Endothelial cell of umbilical vein (primary cell): ENCODE results near the gene BABAM2. TPM values are rescaled to one million over a fixed set of nuclear protein-coding genes. Genes with fewer than 3 reads are reported as not detected.
A peak's percentile ranks its signal among the peaks of the same experiment; 100 is the strongest.

ENCODE experiments used
- BruUV-seq: library from RNA; stranded (reverse); fragments of 400-500 nt; replicated peaks from 2 replicates; lab custom pipeline; 2021; lab: Mats Ljungman, UMichigan
- CTCF ChIA-PET: fragments of 300-600, 350-600 bp; sonication (Branson Sonifier 250); formaldehyde crosslinking; loops from one replicate; lab custom pipeline; 2021; ENCODE audit warnings: antibody characterized with exemption, inconsistent platforms; lab: Charles Lee
- POLR2A ChIA-PET: fragments of 300-600, 350-600 bp; sonication (Branson Sonifier 250); formaldehyde crosslinking; loops from one replicate; lab custom pipeline; 2021; ENCODE audit warnings: antibody characterized with exemption, inconsistent platforms; lab: Charles Lee
- DNase-seq: peaks from one replicate; pipeline ENCODE4 v3.0.0-alpha.2; 2011; ENCODE audit warnings: low read depth, low spot score
- FAIRE-seq: peaks from 2 replicates; lab custom pipeline; 2011; peaks lifted over from hg19 to GRCh38; lab: Jason Lieb, UNC
- H2AFZ ChIP-seq: 2 replicates; pipeline ENCODE4 v1.6.0; 2012; ENCODE audit warnings: low read depth, low read length, control low read depth, inconsistent platforms
- H3K27ac ChIP-seq: 2 replicates; pipeline ENCODE4 v1.5.1; 2011; ENCODE audit warnings: low read depth, mild to moderate bottlenecking, control low read depth, low read length, moderate library complexity; ENCODE audit not compliant: insufficient read depth
- H3K27me3 ChIP-seq, 2 experiments: 2 replicates each; pipeline versions ENCODE4 v1.6.0 to v1.6.1; 2011; ENCODE audit warnings: low read length in 2 of 2, mixed read lengths in 1 of 2; ENCODE audit not compliant: control insufficient read depth in 2 of 2, insufficient read depth in 2 of 2
- H3K36me3 ChIP-seq, 2 experiments: 2 replicates in 1 of 2; 3 replicates in 1 of 2; pipeline ENCODE4 v1.5.1; 2011; ENCODE audit warnings: low read length in 2 of 2, mild to moderate bottlenecking in 1 of 2, moderate library complexity in 1 of 2; ENCODE audit not compliant: control insufficient read depth in 2 of 2, insufficient read depth in 2 of 2; ENCODE audit errors: extremely low read depth in 1 of 2
- H3K4me1 ChIP-seq: 3 replicates; pipeline ENCODE4 v1.5.1; 2011; ENCODE audit warnings: mild to moderate bottlenecking, low read length; ENCODE audit not compliant: control insufficient read depth, insufficient read depth; ENCODE audit errors: extremely low read depth
- H3K4me2 ChIP-seq: 2 replicates; pipeline ENCODE4 v1.6.1; 2011; ENCODE audit warnings: low read length, control low read depth, mixed read lengths; ENCODE audit not compliant: insufficient read depth
- H3K4me3 ChIP-seq, 3 experiments: fragments of 200-600 bp in 1 of 3; sonication (generic), shearing (Covaris generic) in 1 of 3; replicated peaks in 1 of 3; 2 replicates each; pipeline ENCODE4 v1.5.1; 2011 to 2016; ENCODE audit warnings: control low read depth in 3 of 3, low read length in 3 of 3, mild to moderate bottlenecking in 2 of 3, inconsistent platforms in 1 of 3, low read depth in 1 of 3, moderate library complexity in 1 of 3; ENCODE audit not compliant: insufficient read depth in 1 of 3
- H3K79me2 ChIP-seq: 2 replicates; pipeline ENCODE4 v1.6.0; 2012; ENCODE audit warnings: low read length, inconsistent platforms; ENCODE audit not compliant: control insufficient read depth, insufficient read depth
- H3K9ac ChIP-seq: replicated peaks from 2 replicates; pipeline ENCODE3; 2011; ENCODE audit warnings: low read length, control low read depth; ENCODE audit not compliant: insufficient read depth; ENCODE audit errors: extremely low read depth
- H3K9me1 ChIP-seq: replicated peaks from 3 replicates; pipeline ENCODE4 v1.6.0; 2011; ENCODE audit warnings: mild to moderate bottlenecking, low read length; ENCODE audit not compliant: control insufficient read depth, insufficient read depth; ENCODE audit errors: extremely low read depth
- H3K9me3 ChIP-seq: replicated peaks from 2 replicates; pipeline ENCODE4 v1.5.1; 2012; ENCODE audit warnings: low read length, inconsistent platforms; ENCODE audit not compliant: control insufficient read depth, insufficient read depth
- H4K20me1 ChIP-seq: replicated peaks from 2 replicates; pipeline ENCODE3; 2011; ENCODE audit warnings: mild to moderate bottlenecking, low read length; ENCODE audit not compliant: control insufficient read depth, insufficient read depth; ENCODE audit errors: extremely low read depth
- EZH2 ChIP-seq: IDR thresholded peaks from 2 replicates; pipeline ENCODE4 v1.6.1; 2012; ENCODE audit warnings: borderline replicate concordance, low read depth, mild to moderate bottlenecking, moderate library complexity, low read length, inconsistent platforms; ENCODE audit not compliant: severe bottlenecking
- FOS ChIP-seq: IDR thresholded peaks from 2 replicates; pipeline ENCODE4 v1.6.1; 2011; ENCODE audit warnings: mild to moderate bottlenecking, low read length, moderate library complexity, borderline replicate concordance; ENCODE audit not compliant: insufficient read depth
- GATA2 ChIP-seq: IDR thresholded peaks from 2 replicates; pipeline ENCODE4 v1.7.0; 2011; ENCODE audit warnings: low read depth, mild to moderate bottlenecking, moderate library complexity, mixed read lengths, low read length; ENCODE audit not compliant: insufficient read length, insufficient read depth
- JUN ChIP-seq: IDR thresholded peaks from 2 replicates; pipeline ENCODE4 v1.6.1; 2011; ENCODE audit warnings: borderline replicate concordance, low read depth; ENCODE audit not compliant: insufficient read length, insufficient read depth
- MYC ChIP-seq: IDR thresholded peaks from one replicate; pipeline ENCODE4 v1.6.1; 2011; ENCODE audit warnings: mild to moderate bottlenecking, low read depth, low read length
- POLR2A ChIP-seq: IDR thresholded peaks from 2 replicates; pipeline ENCODE4 v1.6.1; 2012; ENCODE audit warnings: low read depth, mild to moderate bottlenecking, control low read depth, low read length
- POLR2AphosphoS5 ChIP-seq: IDR thresholded peaks from 2 replicates; pipeline ENCODE4 v1.6.1; 2012; ENCODE audit warnings: low read depth, mild to moderate bottlenecking, control low read depth, low read length, moderate library complexity; ENCODE audit not compliant: insufficient read depth
- dilution Hi-C: fragments of 300-500 bp; cut with MboI; formaldehyde crosslinking; loops from one replicate; pipeline ENCODE4 v1.15.0; 2019; ENCODE audit warnings: low sequenced_read_pairs; ENCODE audit not compliant: extremely low pct_ligation_motif_present
- intact Hi-C: fragments of 100-400 bp; cut with micrococcal nuclease; formaldehyde crosslinking; loops from one replicate; pipeline ENCODE4 v1.10.0; 2022
- polyA plus RNA-seq, 4 experiments: library from polyadenylated mRNA; depleted of rRNA in 3 of 4; stranded (reverse) in 3 of 4; unstranded in 1 of 4; fragments of >200 nt; gene quantifications; 2 replicates each; pipeline versions ENCODE4 v1.2.1 to v1.2.3, GENCODE V29; 2011 to 2012; ENCODE audit warnings: missing spikeins in 1 of 4
- total RNA-seq: library from RNA; stranded (reverse); gene quantifications from 2 replicates; pipeline ENCODE4 v1.2.3, GENCODE V29; 2021
- TF ChIP-seq, protein P1 (sequence below), 2 donors: IDR thresholded peaks; 1 replicate in 1 of 2; 2 replicates in 1 of 2; pipeline ENCODE4 v1.5.1; 2011; ENCODE audit warnings: low read length in 2 of 2, mild to moderate bottlenecking in 2 of 2, moderate library complexity in 2 of 2, control low read depth in 1 of 2, inconsistent platforms in 1 of 2, low read depth in 1 of 2; ENCODE audit not compliant: insufficient read depth in 1 of 2; ENCODE audit errors: extremely low read depth in 1 of 2
- TF ChIP-seq, protein P2 (sequence below): IDR thresholded peaks from 2 replicates; pipeline ENCODE4 v1.6.1; 2011; ENCODE audit not compliant: insufficient read depth, insufficient read length

The BABAM2 gene
- total and polyA plus RNA-seq, 2 donors (not counting 3 experiments of a cell fraction or from before 2014, with no cell fraction given), result 19.9 to 27.6 TPM

GRCh38 chr2:28035163-28035690 is 144.7 kb downstream of the BABAM2 start:
- H3K9me3 ChIP-seq, result no peaks in the 10 kb centered on the region
- peak overlapping the region in 1 of 3 experiments; percentile 34 for H3K4me3 ChIP-seq
- H3K79me2 ChIP-seq, result no peaks in the 10 kb centered on the region
- no peak for TF ChIP-seq FOS
- TF ChIP-seq, protein P1, sequence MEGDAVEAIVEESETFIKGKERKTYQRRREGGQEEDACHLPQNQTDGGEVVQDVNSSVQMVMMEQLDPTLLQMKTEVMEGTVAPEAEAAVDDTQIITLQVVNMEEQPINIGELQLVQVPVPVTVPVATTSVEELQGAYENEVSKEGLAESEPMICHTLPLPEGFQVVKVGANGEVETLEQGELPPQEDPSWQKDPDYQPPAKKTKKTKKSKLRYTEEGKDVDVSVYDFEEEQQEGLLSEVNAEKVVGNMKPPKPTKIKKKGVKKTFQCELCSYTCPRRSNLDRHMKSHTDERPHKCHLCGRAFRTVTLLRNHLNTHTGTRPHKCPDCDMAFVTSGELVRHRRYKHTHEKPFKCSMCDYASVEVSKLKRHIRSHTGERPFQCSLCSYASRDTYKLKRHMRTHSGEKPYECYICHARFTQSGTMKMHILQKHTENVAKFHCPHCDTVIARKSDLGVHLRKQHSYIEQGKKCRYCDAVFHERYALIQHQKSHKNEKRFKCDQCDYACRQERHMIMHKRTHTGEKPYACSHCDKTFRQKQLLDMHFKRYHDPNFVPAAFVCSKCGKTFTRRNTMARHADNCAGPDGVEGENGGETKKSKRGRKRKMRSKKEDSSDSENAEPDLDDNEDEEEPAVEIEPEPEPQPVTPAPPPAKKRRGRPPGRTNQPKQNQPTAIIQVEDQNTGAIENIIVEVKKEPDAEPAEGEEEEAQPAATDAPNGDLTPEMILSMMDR (IDR thresholded peaks at IDR 0.05; ENCODE audit: extremely low read depth in 1 of 2, insufficient read depth in 1 of 2, low read depth in 1 of 2, low read length in 2 of 2), result no peak
- TF ChIP-seq POLR2A, result no peak
- TF ChIP-seq GATA2, result no peak
- TF ChIP-seq MYC, result no peak
- TF ChIP-seq, protein P2, sequence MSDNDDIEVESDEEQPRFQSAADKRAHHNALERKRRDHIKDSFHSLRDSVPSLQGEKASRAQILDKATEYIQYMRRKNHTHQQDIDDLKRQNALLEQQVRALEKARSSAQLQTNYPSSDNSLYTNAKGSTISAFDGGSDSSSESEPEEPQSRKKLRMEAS, result no peak
- no peak for TF ChIP-seq EZH2
- no peak for TF ChIP-seq JUN
- TF ChIP-seq POLR2AphosphoS5, result no peak
- no peak overlapping the region for H3K27ac ChIP-seq
- peak overlapping the region; percentile 63 for H3K4me2 ChIP-seq
- no TSS peak for BruUV-seq
- H3K36me3 ChIP-seq, result no peaks in the 10 kb centered on the region
- ChIA-PET POLR2A (no interaction called here), CTCF (interaction anchor here (1.0 to 1.5 kb wide), 2 partner anchors 13 to 20 kb away, joined by 3 to 4 read pairs; no protein-coding TSS in a partner anchor)
- dilution Hi-C loops, result no loop called here
- H3K4me1 ChIP-seq, result peaks cover 18% of the 10 kb centered on the region
- H3K9ac ChIP-seq, result no peak overlapping the region
- H4K20me1 ChIP-seq, result no peaks in the 10 kb centered on the region
- DNase-seq (no peak), FAIRE-seq (no peak)
- no peak overlapping the region for H2AFZ ChIP-seq
- no peaks in the 10 kb centered on the region for H3K27me3 ChIP-seq
- H3K9me1 ChIP-seq, result no peaks in the 10 kb centered on the region
- intact Hi-C loops, result loop anchor here (2.0 kb wide), 2 partner anchors 46 to 362 kb away; no protein-coding TSS in a partner anchor
